ENCODE results near the gene NDUFB8. TPM values are rescaled to one million over a fixed set of nuclear protein-coding genes. Genes with fewer than 3 reads are reported as not detected.

NDUFB8 gene
- total RNA-seq, 4 donors from 2014 or later = 160 to 215 (median 187) TPM

DNA sequence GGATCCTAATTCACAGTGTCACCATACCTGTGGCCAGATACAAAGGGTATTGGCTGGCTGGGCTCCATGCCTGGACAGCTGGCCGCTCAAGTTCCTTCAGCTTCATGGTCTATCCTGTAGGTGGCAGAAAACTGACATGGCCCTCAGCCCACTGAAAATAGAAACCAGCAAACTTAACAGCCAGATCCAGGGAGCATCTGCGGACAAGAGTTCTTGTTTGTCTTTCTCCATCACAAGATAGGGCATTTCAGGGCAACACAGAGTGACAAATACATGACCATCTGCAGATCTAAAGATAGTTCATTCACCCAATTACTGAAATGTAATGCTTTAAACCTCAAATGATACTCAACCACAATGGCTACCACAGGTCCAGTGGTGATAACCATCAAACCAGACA lies 12.8 kb downstream of the NDUFB8 start:
- DNase-seq = no peak
- intact Hi-C loops (cut with DNase I) = loop anchor here (5.0 to 10.0 kb wide), 2 partner anchors 82 to 180 kb away; no protein-coding TSS in a partner anchor
- Histone ChIP-seq H3K27me3 (peaks cover 0 to 12% (median 0%) of the 10 kb centered on the region in 4 donors), H3K9me3 (no peaks in the 10 kb centered on the region), H3K27ac (no peak overlapping the region), H3K4me1 (peaks cover 6 to 16% (median 10%) of the 10 kb centered on the region in 3 donors), H3K4me3 (no peak overlapping the region), H3K36me3 (peaks cover 0 to 39% (median 0%) of the 10 kb centered on the region in 3 donors)
- 85 to 100% methylated on average over 1 to 2 of the region's 2 CpGs for WGBS, 2 donors
- TF ChIP-seq, protein P1, sequence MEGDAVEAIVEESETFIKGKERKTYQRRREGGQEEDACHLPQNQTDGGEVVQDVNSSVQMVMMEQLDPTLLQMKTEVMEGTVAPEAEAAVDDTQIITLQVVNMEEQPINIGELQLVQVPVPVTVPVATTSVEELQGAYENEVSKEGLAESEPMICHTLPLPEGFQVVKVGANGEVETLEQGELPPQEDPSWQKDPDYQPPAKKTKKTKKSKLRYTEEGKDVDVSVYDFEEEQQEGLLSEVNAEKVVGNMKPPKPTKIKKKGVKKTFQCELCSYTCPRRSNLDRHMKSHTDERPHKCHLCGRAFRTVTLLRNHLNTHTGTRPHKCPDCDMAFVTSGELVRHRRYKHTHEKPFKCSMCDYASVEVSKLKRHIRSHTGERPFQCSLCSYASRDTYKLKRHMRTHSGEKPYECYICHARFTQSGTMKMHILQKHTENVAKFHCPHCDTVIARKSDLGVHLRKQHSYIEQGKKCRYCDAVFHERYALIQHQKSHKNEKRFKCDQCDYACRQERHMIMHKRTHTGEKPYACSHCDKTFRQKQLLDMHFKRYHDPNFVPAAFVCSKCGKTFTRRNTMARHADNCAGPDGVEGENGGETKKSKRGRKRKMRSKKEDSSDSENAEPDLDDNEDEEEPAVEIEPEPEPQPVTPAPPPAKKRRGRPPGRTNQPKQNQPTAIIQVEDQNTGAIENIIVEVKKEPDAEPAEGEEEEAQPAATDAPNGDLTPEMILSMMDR (IDR thresholded peaks at IDR 0.05) = no peak
- no peak for TF ChIP-seq POLR2A (IDR thresholded peaks at IDR 0.05)

DNA sequence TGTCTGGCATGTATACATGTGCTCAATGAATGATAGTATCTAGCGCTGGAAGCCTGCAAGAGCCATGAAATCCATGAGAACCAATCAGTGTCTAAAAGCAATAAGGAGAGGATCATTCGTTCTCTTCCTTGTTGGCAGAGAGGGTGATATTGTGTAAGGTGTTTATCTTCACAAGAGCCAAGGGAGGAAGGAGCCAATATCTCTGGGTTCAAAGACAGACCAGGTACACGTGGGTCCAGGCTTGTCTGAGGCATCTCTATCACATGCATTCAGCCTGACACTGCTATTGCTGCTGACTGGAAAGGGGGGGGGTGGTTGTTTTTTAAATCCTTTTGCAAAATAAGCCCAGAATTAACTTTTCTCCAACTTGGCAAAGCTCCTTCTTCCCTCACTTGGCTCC lies 14.1 kb downstream of the NDUFB8 start:
- H3K9me3 ChIP-seq = no peaks in the 10 kb centered on the region
- intact Hi-C loops (cut with DNase I) = loop anchor here (5.0 to 10.0 kb wide), 2 partner anchors 81 to 178 kb away; no protein-coding TSS in a partner anchor
- H3K27ac ChIP-seq = no peak overlapping the region
- no peak for DNase-seq
- H3K4me3 ChIP-seq = no peak overlapping the region
- H3K27me3 ChIP-seq = peaks cover 0 to 12% (median 0%) of the 10 kb centered on the region in 4 donors
- peaks cover 6 to 18% (median 10%) of the 10 kb centered on the region in 3 donors for H3K4me1 ChIP-seq
- WGBS, 2 donors = 74 to 76% methylated on average over 3 of the region's 3 CpGs
- TF ChIP-seq, protein P1 (IDR thresholded peaks at IDR 0.05) = no peak
- no peak for TF ChIP-seq POLR2A (IDR thresholded peaks at IDR 0.05)
- H3K36me3 ChIP-seq = peaks cover 0 to 51% (median 0%) of the 10 kb centered on the region in 3 donors

DNA sequence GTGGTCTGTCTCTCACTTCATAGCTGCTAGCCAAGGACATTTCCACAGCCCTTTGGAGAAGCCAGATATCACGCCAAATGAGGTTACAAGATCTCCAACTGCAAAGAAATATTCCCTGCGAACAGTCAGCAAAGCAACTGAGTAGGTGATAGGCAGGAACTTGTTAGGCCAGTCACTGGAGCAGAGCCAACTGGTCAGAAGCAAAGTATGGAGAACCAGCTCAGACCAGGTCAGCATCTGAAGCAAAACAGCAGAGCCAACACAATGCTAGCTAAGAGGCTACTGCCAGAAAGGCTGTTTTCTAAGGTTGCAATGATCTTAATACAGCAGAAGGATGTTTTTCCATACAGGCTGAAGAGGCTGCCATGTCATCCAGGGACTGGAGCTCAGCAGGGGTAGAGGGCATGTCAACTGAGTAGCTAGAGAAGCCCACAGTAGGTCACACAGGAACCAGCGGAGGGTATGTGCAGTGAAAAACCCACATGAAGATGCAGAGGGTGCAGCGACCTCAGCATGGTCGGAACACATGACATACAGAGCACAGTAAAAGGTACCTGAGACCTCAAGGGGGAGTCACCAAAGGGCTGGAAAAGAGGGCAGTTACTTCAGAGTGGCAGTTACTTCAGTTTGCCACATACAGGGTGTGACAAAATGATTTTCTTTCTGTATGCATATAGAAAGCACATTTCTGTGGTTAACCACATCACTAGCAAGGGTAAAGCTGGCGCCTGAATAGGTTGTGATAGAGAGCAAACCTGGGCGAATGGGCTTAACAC lies 18.9 kb downstream of the NDUFB8 start:
- Histone ChIP-seq H3K9me3 (no peaks in the 10 kb centered on the region), H3K4me1 (peaks cover 0 to 15% (median 0%) of the 10 kb centered on the region in 3 donors), H3K36me3 (peaks cover 7 to 86% (median 8%) of the 10 kb centered on the region in 3 donors), H3K27me3 (no peaks in the 10 kb centered on the region), H3K4me3 (no peak overlapping the region), H3K27ac (no peak overlapping the region)
- intact Hi-C loops (cut with DNase I) = loop anchor here (10.0 kb wide), 1 partner anchor 76 kb away; no protein-coding TSS in a partner anchor
- DNase-seq = no peak
- 74 to 75% methylated on average over 7 of the region's 7 CpGs for whole genome bisulfite sequencing, 2 donors
- TF ChIP-seq POLR2A (IDR thresholded peaks at IDR 0.05) = no peak
- TF ChIP-seq, protein P1 (IDR thresholded peaks at IDR 0.05) = no peak

DNA sequence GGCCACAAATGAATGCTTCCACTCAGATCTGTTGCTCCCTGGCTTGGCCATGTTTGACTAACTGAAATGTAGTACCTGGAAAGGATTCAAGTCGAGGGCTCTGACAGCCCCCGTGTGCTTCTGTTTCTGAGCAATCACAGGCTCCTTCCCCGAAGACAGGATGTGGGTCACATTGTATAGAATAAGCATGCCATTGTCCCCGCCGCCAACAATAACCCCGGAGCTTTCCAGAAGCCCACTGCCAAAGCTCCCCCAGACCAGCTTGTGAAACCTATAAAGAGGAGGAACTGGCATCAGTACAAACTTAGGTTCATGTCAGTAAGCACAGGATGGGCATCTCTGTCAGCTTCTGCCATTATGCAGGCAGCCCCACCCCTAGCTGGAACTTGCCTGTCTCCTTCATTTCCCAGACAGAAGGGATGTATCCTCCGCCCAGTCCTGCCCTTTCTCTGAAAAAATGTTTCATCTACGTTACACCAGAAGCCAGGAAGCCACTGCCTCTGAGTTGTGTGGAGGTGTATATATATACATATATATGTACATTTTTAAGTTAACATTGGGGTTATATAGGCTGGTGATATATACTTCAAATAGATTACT lies 20.3 kb downstream of the NDUFB8 start:
- Histone ChIP-seq H3K9me3 (no peaks in the 10 kb centered on the region), H3K36me3 (peaks cover 7 to 84% (median 8%) of the 10 kb centered on the region in 3 donors), H3K4me1 (peaks cover 0 to 15% (median 0%) of the 10 kb centered on the region in 3 donors), H3K27me3 (no peaks in the 10 kb centered on the region), H3K4me3 (no peak overlapping the region), H3K27ac (no peak overlapping the region)
- TF ChIP-seq, protein P1 (IDR thresholded peaks at IDR 0.05) = no peak
- TF ChIP-seq POLR2A (IDR thresholded peaks at IDR 0.05) = no peak
- DNase-seq = no peak
- 55 to 66% methylated on average over 8 of the region's 8 CpGs for WGBS, 2 donors
- intact Hi-C loops (cut with DNase I) = no loop called here

DNA sequence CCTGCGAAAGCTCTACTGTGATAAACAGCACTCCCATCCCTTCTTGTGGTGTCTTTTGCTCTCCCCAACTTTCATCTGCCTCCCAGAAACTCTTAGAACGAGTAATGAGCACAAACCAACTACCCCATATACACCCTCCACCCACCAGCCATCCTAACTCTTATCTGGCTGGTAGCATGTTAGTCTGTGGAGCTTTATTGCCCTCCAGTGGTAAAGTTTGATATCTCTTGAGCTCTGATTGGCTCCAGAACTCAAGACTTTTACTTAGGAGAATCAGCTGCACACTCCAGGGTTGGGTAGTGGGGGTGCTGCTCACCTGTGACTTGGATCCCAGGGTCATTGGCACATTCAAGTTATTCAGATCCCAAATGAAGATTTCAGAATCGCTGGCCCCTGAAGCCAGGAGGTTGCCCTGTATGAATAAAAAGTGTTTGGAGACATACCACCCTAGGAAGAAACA lies 20.9 kb downstream of the NDUFB8 start:
- Histone ChIP-seq H3K27ac (no peak overlapping the region), H3K4me1 (peaks cover 0 to 15% (median 0%) of the 10 kb centered on the region in 3 donors), H3K36me3 (peaks cover 7 to 81% (median 8%) of the 10 kb centered on the region in 3 donors), H3K4me3 (no peak overlapping the region), H3K9me3 (no peaks in the 10 kb centered on the region), H3K27me3 (no peaks in the 10 kb centered on the region)
- DNase-seq = no peak
- TF ChIP-seq POLR2A (IDR thresholded peaks at IDR 0.05) = no peak
- TF ChIP-seq, protein P1 (IDR thresholded peaks at IDR 0.05) = peak in 5 of 6 experiments; percentile 21 to 70 (median 30)
- 46 to 56% methylated on average over 3 of the region's 3 CpGs for WGBS, 2 donors
- intact Hi-C loops (cut with DNase I) = no loop called here

Data from esophagus squamous epithelium (tissue), 5 donors.